NCI-H2196 (cell line): ENCODE data around the gene PACS2.
"Not testable (repeated sequence)": the region's sequence is repeated elsewhere in the genome, so short reads cannot be mapped to it uniquely, and the experiment has no call there.

ENCODE experiments used
- DNase-seq: peaks from one replicate; lab custom pipeline; 2025; ENCODE audit not compliant: unreplicated experiment; lab: John Stamatoyannopoulos, UW

The PACS2 gene

GRCh38 chr14:105287249-105288102, 27.1 kb upstream of the PACS2 start:
- no peak for DNase-seq

- not testable (repeated sequence) for DNase-seq
Observed at GRCh38 chr14:105288936-105289335, 25.6 kb upstream of the PACS2 start.

GRCh38 chr14:105290621-105291346, 23.8 kb upstream of the PACS2 start:
- no peak for DNase-seq

DNA sequence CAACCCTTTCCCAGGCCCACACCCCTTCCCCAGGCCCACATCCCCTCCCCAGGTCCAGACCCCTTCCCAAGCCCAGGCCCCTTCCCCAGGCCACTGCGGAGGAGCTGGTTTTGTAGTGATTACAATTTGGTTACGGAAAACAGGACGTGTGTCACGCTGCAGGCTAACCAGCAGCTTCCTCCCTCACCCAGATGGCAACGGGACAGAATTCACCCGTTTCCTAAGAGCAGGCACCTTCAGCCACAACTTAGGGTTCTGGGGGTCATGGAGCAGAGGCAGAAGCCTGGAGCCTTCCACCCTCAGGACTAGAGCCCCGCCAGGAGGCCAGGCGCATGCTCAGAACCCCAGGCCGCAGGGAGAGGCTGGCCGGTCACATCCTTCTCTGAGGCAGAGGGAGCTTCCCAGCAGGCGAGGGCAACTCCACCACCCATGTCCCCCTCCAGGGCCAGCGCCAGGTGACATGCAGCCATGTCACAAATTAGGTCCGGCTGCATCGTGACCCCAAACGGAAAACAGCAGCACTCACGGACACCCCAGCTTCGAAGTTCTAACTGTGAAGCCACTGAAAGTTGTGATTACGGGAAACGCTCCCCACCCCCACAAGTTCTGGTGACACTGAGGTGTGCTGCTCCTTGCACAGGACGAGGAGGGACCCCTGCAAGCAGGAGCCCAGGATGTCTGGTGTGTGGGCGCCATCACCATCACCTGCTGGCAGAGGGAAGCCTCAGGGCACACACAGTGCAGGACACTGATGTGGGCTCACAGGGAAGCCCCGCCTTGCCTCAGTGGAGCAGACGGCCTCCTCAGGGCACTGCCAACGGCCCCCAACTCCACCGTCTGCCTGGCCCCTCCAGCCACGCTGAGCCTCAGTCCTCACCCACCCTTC, 21.5 kb upstream of the PACS2 start:
- DNase-seq: no peak

- peak; percentile 48 for DNase-seq
Observed at GRCh38 chr14:105294142-105294597, 20.4 kb upstream of the PACS2 start.

GRCh38 chr14:105297311-105297710, 17.2 kb upstream of the PACS2 start:
- DNase-seq: not testable (repeated sequence)

GRCh38 chr14:105299654-105300541, 14.7 kb upstream of the PACS2 start:
- no peak for DNase-seq

DNA sequence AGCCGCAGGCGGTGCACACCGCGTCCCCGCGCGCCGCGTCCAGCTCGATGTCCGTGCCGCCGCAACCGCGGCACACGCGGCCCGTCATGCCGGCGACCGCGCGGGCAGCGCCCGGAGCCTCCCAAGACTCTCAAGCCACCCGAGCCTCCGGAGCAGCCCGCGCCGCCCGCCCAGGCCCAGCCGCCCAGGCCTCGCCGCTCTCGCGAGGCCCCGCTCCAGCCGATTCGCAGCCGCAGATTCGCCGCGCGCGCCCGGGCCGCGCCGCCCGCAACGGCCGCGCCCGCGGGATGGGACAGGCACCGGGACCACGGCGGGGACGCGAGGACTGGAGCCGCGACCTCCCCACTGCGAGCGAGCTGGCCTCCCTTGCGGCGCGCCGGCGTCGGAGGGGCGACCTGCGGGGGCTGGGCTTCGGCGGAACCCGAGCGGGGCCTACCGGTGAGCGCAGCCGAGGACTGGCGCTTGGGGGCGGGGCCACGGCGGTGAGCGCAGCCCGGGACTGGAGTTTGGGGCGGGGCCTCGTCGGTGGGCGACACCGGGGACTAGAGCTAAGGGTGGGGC, 13.9 kb upstream of the PACS2 start, which contains the start of gene BRF1:
Gene BRF1, minus strand, starts transcription at position 460 of the 561 bp plus-strand sequence. Its CDS starts 372 bp downstream, at position 88.
- peak; percentile 82 for DNase-seq

- peak; percentile 82 for DNase-seq
Observed at GRCh38 chr14:105301103-105301914, 13.2 kb upstream of the PACS2 start.

DNA sequence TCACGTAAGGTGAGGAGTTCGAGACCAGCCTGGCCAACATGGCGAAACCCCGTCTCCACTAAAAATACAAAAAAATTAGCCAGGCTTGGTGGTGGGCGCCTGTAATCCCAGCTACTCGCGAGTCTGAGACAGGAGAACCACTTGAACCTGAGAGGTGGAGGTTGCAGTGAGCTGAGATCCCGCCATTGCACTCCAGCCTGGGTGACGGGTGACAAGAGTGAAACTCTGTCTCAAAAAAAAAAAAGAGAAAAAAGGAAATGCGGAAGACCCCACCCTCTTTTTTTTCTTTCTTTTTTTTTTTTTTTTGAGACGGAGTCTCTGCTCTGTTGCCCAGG, 12.7 kb upstream of the PACS2 start:
- not testable (repeated sequence) for DNase-seq

- no peak for DNase-seq
Observed at GRCh38 chr14:105303949-105304348, 10.6 kb upstream of the PACS2 start.

DNA sequence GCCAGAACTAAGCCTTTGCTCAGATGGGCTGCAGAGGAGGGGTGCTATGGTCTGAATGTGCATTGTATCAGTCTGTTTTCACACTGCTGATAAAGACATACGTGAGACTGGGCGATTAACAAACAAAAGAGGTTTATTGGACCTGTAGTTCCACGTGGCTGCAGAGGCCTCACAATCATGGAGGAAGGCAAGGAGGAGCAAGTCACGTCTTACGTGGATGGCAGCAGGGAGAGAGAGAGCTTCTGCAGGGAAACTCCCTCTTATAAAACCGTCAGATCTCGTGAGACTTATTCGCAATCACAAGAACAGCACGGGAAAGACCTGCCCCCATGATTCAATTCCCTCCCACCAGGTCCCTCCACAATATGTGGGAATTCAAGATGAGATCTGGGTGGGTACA, 10.0 kb upstream of the PACS2 start:
- no peak for DNase-seq

DNA sequence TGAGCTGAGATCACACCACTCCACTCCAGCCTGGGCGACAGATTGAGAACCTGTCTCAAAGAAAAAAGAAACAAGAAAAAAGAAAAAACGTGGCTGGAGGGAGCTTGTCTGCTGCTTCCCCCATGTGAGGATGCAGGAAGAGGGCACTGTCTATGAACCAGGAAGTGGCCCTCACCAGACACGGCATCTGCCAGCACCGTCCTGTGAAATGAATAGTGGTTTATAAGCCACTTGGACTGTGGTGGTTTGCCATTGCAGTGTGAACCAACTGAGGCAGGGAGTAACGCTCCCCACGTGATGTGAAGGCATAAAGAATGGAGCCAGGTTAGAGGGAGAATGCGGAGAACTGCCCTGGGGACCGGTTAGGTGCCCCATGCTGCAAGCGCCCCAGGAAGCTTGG, 9.2 kb upstream of the PACS2 start:
- DNase-seq: no peak

GRCh38 chr14:105305791-105306190, 8.8 kb upstream of the PACS2 start:
- no peak for DNase-seq

DNA sequence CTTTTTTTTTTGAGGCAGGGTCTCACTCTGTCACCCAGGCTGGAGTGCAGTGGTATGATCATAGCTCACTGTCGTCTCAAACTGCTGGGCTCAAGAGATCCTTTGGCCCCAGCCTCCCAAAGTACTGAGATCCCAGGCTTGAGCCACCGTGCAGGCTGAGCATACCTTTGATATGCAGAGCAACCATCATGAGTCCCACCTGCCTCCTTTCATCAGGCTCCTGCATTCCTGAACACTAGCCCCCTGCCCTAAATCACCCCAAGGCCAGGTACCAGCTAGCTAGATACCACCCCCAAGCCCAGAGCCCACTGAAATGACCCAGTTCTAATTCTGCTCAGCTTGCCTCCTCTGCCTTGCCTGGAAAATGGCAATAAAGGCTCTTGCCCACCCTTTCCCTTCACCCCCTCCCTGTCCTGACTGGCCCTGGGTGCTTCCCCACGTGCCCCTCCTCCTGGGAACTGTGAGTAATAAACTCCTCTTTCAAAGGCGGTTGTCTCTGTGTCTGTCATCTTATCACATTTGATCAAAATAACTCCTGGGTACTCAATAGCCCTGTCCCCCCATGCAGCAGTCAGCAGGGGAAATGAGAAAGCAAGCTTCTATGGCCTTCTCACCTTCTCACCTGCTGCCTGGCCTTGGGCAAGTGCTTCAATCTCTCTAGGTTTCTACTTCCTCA, 7.4 kb upstream of the PACS2 start:
- no peak for DNase-seq

- DNase-seq: no peak
Observed at GRCh38 chr14:105309371-105309770, 5.2 kb upstream of the PACS2 start.

DNA sequence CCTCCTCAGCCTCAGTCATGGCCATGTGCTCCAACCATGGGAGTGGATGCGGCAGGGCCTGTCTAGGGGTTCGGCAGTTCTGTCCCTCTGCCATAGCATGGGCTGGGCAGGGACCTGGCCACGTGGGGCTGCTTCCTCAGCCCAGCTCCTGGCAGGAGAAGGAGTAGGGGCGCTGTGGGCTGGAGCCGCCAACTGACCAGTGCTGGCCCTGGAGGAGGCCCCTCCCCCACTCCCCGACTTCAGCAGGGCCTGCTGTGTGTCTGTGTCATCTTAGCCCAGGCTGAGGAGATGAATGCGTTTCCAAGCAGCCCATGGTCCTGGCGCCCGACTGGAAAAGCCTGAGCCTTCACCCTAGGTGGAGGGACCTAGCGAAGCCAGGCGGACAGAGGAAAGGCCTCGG, 2.7 kb upstream of the PACS2 start:
- DNase-seq: no peak

DNA sequence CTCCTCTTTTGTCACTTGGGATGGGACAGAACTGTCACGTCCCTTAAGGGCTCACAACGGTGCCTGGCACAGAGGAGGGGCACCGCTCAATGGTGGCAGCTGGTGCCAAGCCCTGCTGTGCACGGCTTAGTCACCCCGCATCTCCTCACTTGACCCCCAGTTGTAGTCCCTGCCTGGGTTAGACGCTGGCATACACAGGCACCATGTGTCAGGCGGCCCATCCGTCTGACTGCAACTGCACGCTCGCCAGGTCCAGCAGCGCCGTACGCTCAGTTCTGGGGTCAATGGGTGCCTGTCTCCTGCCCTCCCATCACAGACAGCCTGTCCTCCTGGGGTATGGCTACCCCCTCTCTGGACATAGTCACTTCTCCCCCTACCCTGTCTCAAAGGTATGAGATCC, 1.6 kb upstream of the PACS2 start:
- DNase-seq: no peak
